HCT116 (cell line): ENCODE data around the gene BRSK1. TPM values are rescaled to one million over a fixed set of nuclear protein-coding genes. Genes with fewer than 3 reads are reported as not detected.

Experiments
- ATAC-seq: fragments of 200-7000 bp; cut with Tn5 transposase; 2 replicates; pipeline ENCODE4 v1.9.1; 2020; ENCODE audit warnings: mild to moderate bottlenecking, moderate library complexity
- BruUV-seq: library from RNA; stranded (reverse); fragments of 400-500 nt; replicated peaks from 2 replicates; lab custom pipeline; 2021; lab: Mats Ljungman, UMichigan
- CTCF ChIA-PET: fragments of 300-600 bp; sonication (Branson Sonifier 250); formaldehyde crosslinking; loops from one replicate; lab custom pipeline; 2021; ENCODE audit warnings: antibody characterized with exemption; lab: Charles Lee
- POLR2A ChIA-PET: fragments of 300-600, 350-600 bp; sonication (Branson Sonifier 250); formaldehyde crosslinking; loops from one replicate; lab custom pipeline; 2021; ENCODE audit warnings: antibody characterized with exemption; lab: Charles Lee
- RAD21 ChIA-PET, 2 experiments: fragments of 300-600 bp; sonication (Branson Sonifier 250); formaldehyde crosslinking; loops; one replicate each; lab custom pipeline; 2023; ENCODE audit warnings: low total read pairs in 2 of 2; ENCODE audit not compliant: uncharacterized antibody in 2 of 2, unreplicated experiment in 2 of 2, low non-redundant PET in 1 of 2; lab: Charles Lee
- DNase-seq: peaks from one replicate; pipeline ENCODE4 v3.0.0-alpha.2; 2010; ENCODE audit warnings: low read depth, low spot score
- H2AFZ ChIP-seq: fragments of 200-600 bp; shearing (Covaris generic), sonication (generic); 2 replicates; pipeline ENCODE4 v1.6.1; 2017; ENCODE audit warnings: low read depth, mixed run types, mixed read lengths, antibody characterized with exemption, low read length; ENCODE audit not compliant: poor library complexity, severe bottlenecking
- H3K27ac ChIP-seq: 2 replicates; pipeline ENCODE4 v1.5.1; 2012; ENCODE audit warnings: low read depth, low read length
- H3K27me3 ChIP-seq: fragments of 200-600 bp; sonication (generic); 2 replicates; pipeline ENCODE4 v1.6.1; 2016; ENCODE audit warnings: mixed run types, low read length, mixed read lengths; ENCODE audit not compliant: insufficient read depth
- H3K36me3 ChIP-seq, 2 experiments: fragments of 200-500 bp in 1 of 2; fragments of 200-600 bp in 1 of 2; sonication (Bioruptor generic) in 1 of 2; sonication (generic) in 1 of 2; 2 replicates each; pipeline versions ENCODE4 v1.5.1 to v1.6.1; 2014 to 2016; ENCODE audit warnings: low read length in 2 of 2, inconsistent platforms in 1 of 2, mixed read lengths in 1 of 2, mixed run types in 1 of 2; ENCODE audit not compliant: insufficient read depth in 2 of 2, control insufficient read depth in 1 of 2
- H3K4me1 ChIP-seq, 2 experiments: fragments of 200-600 bp in 1 of 2; sonication (generic) in 1 of 2; 2 replicates each; pipeline versions ENCODE4 v1.5.1 to v1.6.1; 2012 to 2017; ENCODE audit warnings: low read length in 2 of 2, inconsistent platforms in 1 of 2, mild to moderate bottlenecking in 1 of 2, mixed read lengths in 1 of 2, mixed run types in 1 of 2, moderate library complexity in 1 of 2; ENCODE audit not compliant: insufficient read depth in 2 of 2, control insufficient read depth in 1 of 2
- H3K4me2 ChIP-seq: fragments of 200-600 bp; sonication (generic); 2 replicates; pipeline ENCODE4 v1.6.1; 2017; ENCODE audit warnings: mixed run types, low read length, mixed read lengths
- H3K4me3 ChIP-seq, 2 experiments: fragments of 200-600 bp in 1 of 2; sonication (generic) in 1 of 2; replicated peaks in 1 of 2; 2 replicates each; pipeline ENCODE4 v1.5.1; 2011 to 2016; ENCODE audit warnings: low read length in 2 of 2, control low read depth in 1 of 2, low read depth in 1 of 2, mild to moderate bottlenecking in 1 of 2, mixed read lengths in 1 of 2, mixed run types in 1 of 2
- H3K79me2 ChIP-seq: fragments of 200-600 bp; sonication (generic); 2 replicates; pipeline ENCODE4 v1.6.1; 2017; ENCODE audit warnings: mild to moderate bottlenecking, mixed run types, low read length, moderate library complexity, mixed read lengths; ENCODE audit not compliant: insufficient read depth
- H3K9ac ChIP-seq: fragments of 200-600 bp; sonication (generic); 2 replicates; pipeline ENCODE4 v1.6.1; 2016; ENCODE audit warnings: low read length, mixed read lengths
- H3K9me2 ChIP-seq: fragments of 200-600 bp; sonication (generic), shearing (Covaris generic); 2 replicates; pipeline ENCODE4 v1.6.1; 2017; ENCODE audit warnings: mixed run types, mild to moderate bottlenecking, moderate library complexity; ENCODE audit not compliant: insufficient read depth
- H3K9me3 ChIP-seq, 2 experiments: fragments of 200-500 bp in 1 of 2; fragments of 200-600 bp in 1 of 2; sonication (Bioruptor generic) in 1 of 2; sonication (generic) in 1 of 2; 2 replicates each; pipeline ENCODE4 v1.6.1; 2014 to 2017; ENCODE audit warnings: low read length in 2 of 2, mixed read lengths in 2 of 2, inconsistent platforms in 1 of 2, low read depth in 1 of 2, mild to moderate bottlenecking in 1 of 2, mixed run types in 1 of 2, moderate library complexity in 1 of 2; ENCODE audit not compliant: control insufficient read depth in 1 of 2, insufficient read depth in 1 of 2
- H4K20me1 ChIP-seq: fragments of 200-600 bp; sonication (generic), shearing (Covaris generic); 2 replicates; pipeline ENCODE4 v1.6.1; 2017; ENCODE audit warnings: mixed run types, mild to moderate bottlenecking, moderate library complexity; ENCODE audit not compliant: insufficient read depth
- CEBPB ChIP-seq: IDR thresholded peaks from 2 replicates; pipeline ENCODE4 v1.6.1; 2012; ENCODE audit warnings: low read depth
- EGR1 ChIP-seq: IDR thresholded peaks from 2 replicates; pipeline ENCODE4 v1.6.1; 2012; ENCODE audit warnings: low read depth
- ELF1 ChIP-seq: IDR thresholded peaks from 2 replicates; pipeline ENCODE4 v1.6.1; 2012; ENCODE audit warnings: low read depth, borderline replicate concordance
- EZH2 ChIP-seq: fragments of 200-600 bp; sonication (generic); IDR thresholded peaks from 2 replicates; pipeline ENCODE4 v1.6.1; 2017; ENCODE audit warnings: antibody characterized with exemption, mixed run types
- EZH2phosphoT487 ChIP-seq: fragments of 200-600 bp; IDR thresholded peaks from 2 replicates; pipeline ENCODE4 v1.6.1; 2018; ENCODE audit warnings: antibody characterized with exemption, borderline replicate concordance
- FOSL1 ChIP-seq: IDR thresholded peaks from 2 replicates; pipeline ENCODE4 v1.6.1; 2012; ENCODE audit warnings: low read depth
- POLR2A ChIP-seq: IDR thresholded peaks from 2 replicates; pipeline ENCODE4 v1.7.0; 2011; ENCODE audit warnings: borderline replicate concordance; ENCODE audit not compliant: insufficient read depth, insufficient read length; ENCODE audit errors: extremely low read depth
- POLR2AphosphoS5 ChIP-seq: IDR thresholded peaks from 2 replicates; pipeline ENCODE4 v1.6.1; 2011; ENCODE audit warnings: mild to moderate bottlenecking, low read depth, low read length, moderate library complexity
- RAD21 ChIP-seq: IDR thresholded peaks from 2 replicates; pipeline ENCODE4 v1.6.1; 2012; ENCODE audit warnings: low read depth, mild to moderate bottlenecking
- SP1 ChIP-seq: IDR thresholded peaks from 2 replicates; pipeline ENCODE4 v1.6.1; 2012; ENCODE audit warnings: low read depth
- TCF7L2 ChIP-seq: IDR thresholded peaks from 2 replicates; pipeline ENCODE4 v1.7.0; 2011; ENCODE audit warnings: borderline replicate concordance, inconsistent platforms; ENCODE audit not compliant: insufficient read depth, insufficient read length; ENCODE audit errors: extremely low read depth
- YY1 ChIP-seq: IDR thresholded peaks from 2 replicates; pipeline ENCODE4 v1.6.1; 2011; ENCODE audit warnings: low read length, low read depth, moderate library complexity, mild to moderate bottlenecking; ENCODE audit not compliant: insufficient replicate concordance; ENCODE audit errors: extremely low read depth
- ZFX ChIP-seq: fragments of 450-650 bp; IDR thresholded peaks from 2 replicates; pipeline ENCODE4 v1.6.1; 2017
- ZNF274 ChIP-seq: fragments of 200-500 bp; sonication (Bioruptor generic); IDR thresholded peaks from 2 replicates; pipeline ENCODE4 v1.6.1; 2014; ENCODE audit warnings: mild to moderate bottlenecking, low read depth, low read length, inconsistent platforms
- intact Hi-C: fragments of 100-400 bp; cut with micrococcal nuclease; formaldehyde crosslinking; loops from 2 replicates; pipeline ENCODE4 v1.10.0; 2022
- total RNA-seq: library from RNA; stranded (reverse); gene quantifications from one replicate; pipeline ENCODE4 v1.2.1, GENCODE V29; 2021; ENCODE audit not compliant: unreplicated experiment
- TF ChIP-seq, protein P1 (sequence below): IDR thresholded peaks from 2 replicates; pipeline ENCODE4 v1.6.1; 2012
- TF ChIP-seq, protein P2 (sequence below): IDR thresholded peaks from 2 replicates; pipeline ENCODE4 v1.6.1; 2012

The BRSK1 gene
- total RNA-seq, 1 experiment from 2014 or later, result 33.3 TPM

DNA sequence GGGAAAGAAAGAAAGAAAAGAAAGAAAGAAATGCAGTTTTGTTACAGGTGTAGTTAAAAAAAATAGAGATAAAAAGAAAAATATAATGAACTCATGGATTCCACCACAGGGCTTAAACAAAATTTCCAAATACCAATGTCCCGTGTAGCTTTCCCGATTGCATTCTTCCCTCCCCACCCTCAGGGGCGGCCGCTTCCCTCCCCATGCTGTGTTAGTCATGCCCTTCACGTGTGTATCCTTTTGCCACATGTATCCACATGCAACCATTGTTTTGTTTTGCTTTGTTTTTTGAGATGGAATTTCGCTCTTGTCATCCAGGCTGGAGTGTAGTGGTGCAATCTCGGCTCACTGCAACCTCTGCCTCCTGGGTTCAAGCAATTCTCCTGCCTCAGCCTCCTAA lies 52.3 kb downstream of the BRSK1 start:
- Histone ChIP-seq H4K20me1 (no peaks in the 10 kb centered on the region), H2AFZ (no peak overlapping the region), H3K79me2 (peaks cover 9% of the 10 kb centered on the region; the same call in 1 of the 2 replicates), H3K36me3 (no peaks in the 10 kb centered on the region), H3K9me3 (no peaks in the 10 kb centered on the region), H3K9ac (no peak overlapping the region), H3K9me2 (no peaks in the 10 kb centered on the region), H3K27ac (no peak overlapping the region), H3K4me3 (no peak overlapping the region), H3K4me1 (peaks cover 7 to 31% of the 10 kb centered on the region in 2 experiments), H3K27me3 (no peaks in the 10 kb centered on the region), H3K4me2 (no peak overlapping the region)
- ChIA-PET POLR2A (no interaction called here), CTCF (no interaction called here), RAD21 (no interaction called here)
- intact Hi-C loops, result no loop called here
- DNase-seq, result no peak
- no peak for TF ChIP-seq POLR2AphosphoS5
- TF ChIP-seq SP1, result no peak
- TF ChIP-seq, protein P1, sequence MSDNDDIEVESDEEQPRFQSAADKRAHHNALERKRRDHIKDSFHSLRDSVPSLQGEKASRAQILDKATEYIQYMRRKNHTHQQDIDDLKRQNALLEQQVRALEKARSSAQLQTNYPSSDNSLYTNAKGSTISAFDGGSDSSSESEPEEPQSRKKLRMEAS, result no peak
- TF ChIP-seq, protein P2, sequence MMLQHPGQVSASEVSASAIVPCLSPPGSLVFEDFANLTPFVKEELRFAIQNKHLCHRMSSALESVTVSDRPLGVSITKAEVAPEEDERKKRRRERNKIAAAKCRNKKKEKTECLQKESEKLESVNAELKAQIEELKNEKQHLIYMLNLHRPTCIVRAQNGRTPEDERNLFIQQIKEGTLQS, result no peak
- no peak for TF ChIP-seq RAD21
- no peak for TF ChIP-seq FOSL1
- no peak for TF ChIP-seq CEBPB
- no peak for TF ChIP-seq EZH2phosphoT487
- no peak for TF ChIP-seq EGR1
- no peak for TF ChIP-seq POLR2A
- no peak for TF ChIP-seq ZNF274
- TF ChIP-seq EZH2, result no peak
- TF ChIP-seq ZFX, result no peak
- TF ChIP-seq ELF1, result no peak
- no peak for TF ChIP-seq YY1
- TF ChIP-seq TCF7L2, result no peak
- no TSS peak for BruUV-seq
- no peak for ATAC-seq
